OCI-LY7 (cell line): ENCODE measurements around the gene PAAF1. TPM values are rescaled to one million over a fixed set of nuclear protein-coding genes. Genes with fewer than 3 reads are reported as not detected.

Experiments used
- BruUV-seq: library from RNA; stranded (reverse); fragments of 400-500 nt; replicated peaks from 2 replicates; lab custom pipeline; 2021; lab: Mats Ljungman, UMichigan
- CTCF ChIA-PET: fragments of 300-600 bp; sonication (Branson Sonifier 250); formaldehyde crosslinking; loops from one replicate; lab custom pipeline; 2022; ENCODE audit warnings: antibody characterized with exemption; ENCODE audit not compliant: unreplicated experiment; lab: Charles Lee
- POLR2A ChIA-PET: fragments of 300-600 bp; sonication (Branson Sonifier 250); formaldehyde crosslinking; loops from one replicate; lab custom pipeline; 2022; ENCODE audit warnings: antibody characterized with exemption; lab: Charles Lee
- DNase-seq: peaks from one replicate; pipeline ENCODE4 v3.0.0-alpha.2; 2015; ENCODE audit warnings: low spot score
- H2AFZ ChIP-seq: fragments of 200-600 bp; sonication (generic), shearing (Covaris generic); 2 replicates; pipeline ENCODE4 v1.6.1; 2014; ENCODE audit warnings: mild to moderate bottlenecking, antibody characterized with exemption, low read length, moderate library complexity
- H3K27ac ChIP-seq: fragments of 200-600 bp; sonication (generic); 2 replicates; pipeline ENCODE4 v1.5.1; 2014; ENCODE audit warnings: mixed run types, low read depth, mild to moderate bottlenecking, moderate library complexity, low read length, inconsistent platforms; ENCODE audit not compliant: poor library complexity, severe bottlenecking
- H3K36me3 ChIP-seq: fragments of 200-600 bp; sonication (generic); 2 replicates; pipeline ENCODE4 v1.6.1; 2014; ENCODE audit warnings: mild to moderate bottlenecking, antibody characterized with exemption, low read length, moderate library complexity, mixed read lengths; ENCODE audit not compliant: insufficient read depth
- H3K4me1 ChIP-seq: fragments of 200-600 bp; sonication (generic); 2 replicates; pipeline ENCODE4 v1.5.1; 2014; ENCODE audit warnings: mild to moderate bottlenecking, low read length; ENCODE audit not compliant: insufficient read depth, poor library complexity, severe bottlenecking
- H3K4me2 ChIP-seq: fragments of 200-600 bp; sonication (generic); 2 replicates; pipeline ENCODE4 v1.6.1; 2014; ENCODE audit warnings: mild to moderate bottlenecking, low read length
- H3K4me3 ChIP-seq: fragments of 200-600 bp; sonication (generic); 2 replicates; pipeline ENCODE4 v1.5.1; 2014; ENCODE audit warnings: mild to moderate bottlenecking, low read depth, low read length; ENCODE audit not compliant: poor library complexity, severe bottlenecking
- H3K79me2 ChIP-seq: fragments of 200-600 bp; sonication (generic); 2 replicates; pipeline ENCODE4 v1.6.1; 2016; ENCODE audit warnings: low read depth, mild to moderate bottlenecking, low read length, moderate library complexity, mixed read lengths; ENCODE audit not compliant: insufficient read depth
- H3K9me2 ChIP-seq: fragments of 200-600 bp; sonication (generic); 2 replicates; pipeline ENCODE4 v1.6.1; 2016; ENCODE audit warnings: mild to moderate bottlenecking, low read length, mixed read lengths; ENCODE audit not compliant: insufficient read depth
- H3K9me3 ChIP-seq: fragments of 200-600 bp; sonication (generic); 2 replicates; pipeline ENCODE4 v1.6.1; 2014; ENCODE audit warnings: mild to moderate bottlenecking, mixed run types, low read length, mixed read lengths
- H4K20me1 ChIP-seq: fragments of 200-600 bp; sonication (generic); 2 replicates; pipeline ENCODE4 v1.6.1; 2014; ENCODE audit warnings: mild to moderate bottlenecking, antibody characterized with exemption, low read length, moderate library complexity, mixed read lengths; ENCODE audit not compliant: insufficient read depth
- CTCF ChIP-seq: fragments of 200-600 bp; sonication (generic); conservative IDR thresholded peaks from 2 replicates; pipeline ENCODE4 v1.5.1; 2014; ENCODE audit warnings: mild to moderate bottlenecking, antibody characterized with exemption, low read length, moderate library complexity, mixed read lengths
- EZH2phosphoT487 ChIP-seq: fragments of 200-600 bp; sonication (generic); IDR thresholded peaks from 2 replicates; pipeline ENCODE4 v1.6.1; 2018; ENCODE audit warnings: low read depth, borderline replicate concordance, mild to moderate bottlenecking, mixed run types, antibody characterized with exemption, low read length, moderate library complexity, mixed read lengths
- intact Hi-C: fragments of 100-400 bp; cut with micrococcal nuclease; formaldehyde crosslinking; loops from one replicate; pipeline ENCODE4 v1.10.0; 2022; ENCODE audit not compliant: unreplicated experiment
- total RNA-seq, 2 experiments: library from RNA; depleted of rRNA in 1 of 2; stranded (reverse); fragments of >200 nt in 1 of 2; shearing (Covaris generic) in 1 of 2; gene quantifications; 2 replicates each; pipeline ENCODE4 v1.2.3, GENCODE V29; 2014 to 2022

The PAAF1 gene
- total RNA-seq, 2 experiments from 2014 or later, result 11.2 to 35.0 TPM

GRCh38 chr11:73939096-73939495 lies 62.3 kb downstream of the PAAF1 start:
- POLR2A ChIA-PET, result interaction anchor here (1.1 kb wide), 1 partner anchor 18 kb away, joined by 3 read pairs; no protein-coding TSS in a partner anchor
- Histone ChIP-seq H3K9me2 (no peaks in the 10 kb centered on the region), H3K27ac (no peak overlapping the region), H3K9me3 (0 out of 2 replicates have a peak, but pooled peaks cover 5% of the 10 kb centered on the region), H3K4me1 (no peaks in the 10 kb centered on the region), H3K4me3 (no peak overlapping the region), H3K4me2 (no peak overlapping the region), H2AFZ (no peak overlapping the region), H4K20me1 (no peaks in the 10 kb centered on the region), H3K36me3 (peaks cover 9% of the 10 kb centered on the region; the same call in 1 of the 2 replicates), H3K79me2 (no peaks in the 10 kb centered on the region)
- TF ChIP-seq EZH2phosphoT487 (no peak), CTCF (no peak)
- CTCF ChIA-PET, result no interaction called here
- DNase-seq, result no peak
- intact Hi-C loops, result no loop called here
- BruUV-seq, result no TSS peak

- H3K9me2 ChIP-seq, result no peaks in the 10 kb centered on the region
- H3K4me1 ChIP-seq, result no peaks in the 10 kb centered on the region
- H4K20me1 ChIP-seq, result no peaks in the 10 kb centered on the region
- DNase-seq, result no peak
- no peak for TF ChIP-seq EZH2phosphoT487
- no peak for TF ChIP-seq CTCF
- CTCF ChIA-PET, result no interaction called here
- intact Hi-C loops, result no loop called here
- H3K27ac ChIP-seq, result no peak overlapping the region
- no peak overlapping the region for H3K4me2 ChIP-seq
- no TSS peak for BruUV-seq
- no peaks in the 10 kb centered on the region for H3K36me3 ChIP-seq
- 0 out of 2 replicates have a peak, but pooled peaks cover 5% of the 10 kb centered on the region for H3K9me3 ChIP-seq
- POLR2A ChIA-PET, result interaction anchor here (0.7 kb wide), 2 partner anchors 54 to 301 kb away, joined by 3 read pairs; no protein-coding TSS in a partner anchor
- no peak overlapping the region for H2AFZ ChIP-seq
- H3K4me3 ChIP-seq, result no peak overlapping the region
- H3K79me2 ChIP-seq, result no peaks in the 10 kb centered on the region
These were observed 64.2 kb downstream of the PAAF1 start for GRCh38 chr11:73940801-73941570.

GRCh38 chr11:73942010-73942409 lies 65.2 kb downstream of the PAAF1 start:
- no peak for DNase-seq
- Histone ChIP-seq H4K20me1 (no peaks in the 10 kb centered on the region), H3K9me2 (no peaks in the 10 kb centered on the region), H3K79me2 (no peaks in the 10 kb centered on the region), H3K4me1 (no peaks in the 10 kb centered on the region), H3K4me2 (no peak overlapping the region), H3K27ac (no peak overlapping the region), H3K4me3 (no peak overlapping the region), H3K36me3 (no peaks in the 10 kb centered on the region), H3K9me3 (0 out of 2 replicates have a peak, but pooled peaks cover 5% of the 10 kb centered on the region), H2AFZ (no peak overlapping the region)
- ChIA-PET CTCF (no interaction called here), POLR2A (interaction anchor here (0.5 to 0.6 kb wide), 4 partner anchors 157 to 535 kb away, joined by 3 to 9 read pairs (median 6); no protein-coding TSS in a partner anchor)
- BruUV-seq, result no TSS peak
- intact Hi-C loops, result no loop called here
- TF ChIP-seq CTCF (no peak), EZH2phosphoT487 (no peak)
